Natural killer cell treated with Interleukin-12 subunit alpha and Interleukin-12 subunit beta and Interleukin-15 and Interleukin-18, amount 100 ng/mL, for 72 hours (primary cell): ENCODE measurements around the gene EFEMP1. TPM values are rescaled to one million over a fixed set of nuclear protein-coding genes. Genes with fewer than 3 reads are reported as not detected.

Source experiments
- ATAC-seq, 2 donors: fragments of 150-1000 bp; cut with Tn5 transposase in 1 of 2; sonication (Bioruptor Pico), chemical (Tn5 transposase) in 1 of 2; 2 replicates each; pipeline ENCODE4 v1.10.0; 2021
- DNase-seq: peaks from one replicate; pipeline ENCODE4 v3.0.0; 2022; ENCODE audit warnings: low spot score
- H3K27ac Mint-ChIP-seq, 2 donors: 1 replicate in 1 of 2; 2 replicates in 1 of 2; pipeline ENCODE4 v1.8.0; 2022; ENCODE audit warnings: mixed read lengths in 2 of 2, mild to moderate bottlenecking in 1 of 2, moderate library complexity in 1 of 2
- H3K27me3 Mint-ChIP-seq, 2 donors: 1 replicate in 1 of 2; 2 replicates in 1 of 2; pipeline ENCODE4 v1.8.0; 2022; ENCODE audit warnings: mixed read lengths in 2 of 2
- H3K36me3 Mint-ChIP-seq: one replicate; pipeline ENCODE4 v1.8.0; 2022; ENCODE audit warnings: mixed read lengths
- H3K4me1 Mint-ChIP-seq, 2 donors: 1 replicate in 1 of 2; 2 replicates in 1 of 2; pipeline ENCODE4 v1.8.0; 2022; ENCODE audit warnings: low read depth in 2 of 2, mixed read lengths in 2 of 2, mild to moderate bottlenecking in 1 of 2
- H3K4me3 Mint-ChIP-seq: one replicate; pipeline ENCODE4 v1.8.0; 2022; ENCODE audit warnings: mixed read lengths
- H3K9me3 Mint-ChIP-seq: 2 replicates; pipeline ENCODE4 v1.8.0; 2022; ENCODE audit warnings: mixed read lengths
- total RNA-seq, 2 donors: library from RNA; stranded (reverse); gene quantifications; one replicate each; pipeline ENCODE4 v1.2.3, GENCODE V29; 2022

Gene EFEMP1
- total RNA-seq, 2 donors from 2014 or later: not detected

DNA sequence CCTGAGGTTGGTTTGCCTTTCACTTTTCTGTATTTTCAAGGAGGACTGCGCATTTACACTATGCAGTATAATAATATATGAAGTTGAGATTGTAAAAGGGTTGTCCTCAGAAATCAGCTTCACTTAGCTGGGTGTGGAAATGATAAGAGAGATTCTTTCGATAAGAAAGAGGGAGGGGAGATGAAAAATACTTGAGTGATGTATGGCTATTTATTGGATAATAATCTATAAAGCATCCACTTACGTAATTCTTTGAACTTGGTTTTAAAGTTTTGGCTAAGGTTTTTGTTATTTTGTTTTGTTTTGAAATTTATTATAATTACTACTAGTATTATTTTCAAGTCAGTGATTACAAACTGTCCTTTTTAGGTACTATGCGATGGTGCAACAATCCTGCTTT is 40.6 kb downstream of the EFEMP1 start:
- Mint-ChIP-seq H3K36me3 (no peaks in the 10 kb centered on the region), H3K27me3 (no peaks in the 10 kb centered on the region), H3K27ac (no peak overlapping the region), H3K9me3 (peaks cover 7% of the 10 kb centered on the region), H3K4me3 (no peak overlapping the region), H3K4me1 (no peaks in the 10 kb centered on the region)
- no peak for ATAC-seq
- DNase-seq: no peak

DNA sequence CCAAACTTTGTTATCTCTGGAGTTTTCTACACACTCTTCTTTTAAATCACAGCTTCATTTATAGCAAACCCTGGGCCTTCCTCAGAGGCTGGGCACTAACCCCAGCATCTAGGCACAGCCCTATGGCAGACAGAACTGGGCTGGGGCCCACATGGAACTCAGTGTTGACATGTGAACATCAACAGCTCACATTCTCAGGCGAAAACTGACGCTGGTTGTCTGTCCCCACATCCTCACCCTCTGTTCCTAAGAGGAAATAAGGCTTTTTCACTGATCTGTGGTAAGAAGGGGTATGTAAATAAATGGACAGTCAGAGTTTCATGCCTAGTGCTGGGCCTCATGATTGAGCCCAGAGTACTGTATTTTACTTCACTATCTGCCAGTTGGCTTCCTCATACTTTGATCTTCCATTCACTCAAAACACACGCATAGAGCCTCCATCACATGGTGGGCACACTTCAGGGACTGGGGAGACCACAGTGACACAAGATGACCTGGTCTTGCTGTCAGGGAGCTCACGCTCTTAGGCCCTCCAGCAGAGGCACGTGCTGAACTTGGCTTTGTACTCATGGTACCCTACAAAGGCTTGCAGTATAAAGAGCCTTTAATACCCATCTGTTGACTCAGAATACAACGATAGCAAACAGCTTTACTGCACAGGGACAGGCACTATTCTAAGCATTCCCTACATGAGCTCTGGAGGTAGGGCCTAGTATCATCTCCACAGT is 43.0 kb downstream of the EFEMP1 start:
- Mint-ChIP-seq H3K27me3 (no peaks in the 10 kb centered on the region), H3K27ac (no peak overlapping the region), H3K9me3 (peaks cover 7% of the 10 kb centered on the region), H3K4me3 (no peak overlapping the region), H3K4me1 (no peaks in the 10 kb centered on the region), H3K36me3 (no peaks in the 10 kb centered on the region)
- no peak for DNase-seq
- no peak for ATAC-seq

DNA sequence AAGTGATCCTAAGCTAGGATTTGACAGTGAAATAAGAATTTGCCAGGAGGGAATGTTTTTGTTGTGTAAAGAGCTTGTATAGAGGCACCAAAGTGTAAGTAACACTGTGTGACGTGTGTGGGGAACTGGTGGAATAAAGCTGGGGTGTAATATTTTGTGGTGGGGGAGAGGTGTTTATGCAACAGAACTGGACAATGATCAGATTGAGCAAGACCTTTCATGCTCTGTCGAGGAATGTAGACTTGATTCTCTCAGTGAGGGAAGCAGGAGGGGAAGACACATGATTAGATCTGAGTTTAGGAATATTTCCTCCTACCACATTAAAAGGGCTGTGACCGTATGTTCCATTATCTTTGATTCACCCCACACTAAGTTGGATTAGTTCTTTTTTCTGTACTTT is 43.6 kb downstream of the EFEMP1 start:
- Mint-ChIP-seq H3K27me3 (no peaks in the 10 kb centered on the region), H3K9me3 (peaks cover 7% of the 10 kb centered on the region), H3K27ac (no peak overlapping the region), H3K4me1 (no peaks in the 10 kb centered on the region), H3K36me3 (no peaks in the 10 kb centered on the region), H3K4me3 (no peak overlapping the region)
- DNase-seq: no peak
- no peak for ATAC-seq

DNA sequence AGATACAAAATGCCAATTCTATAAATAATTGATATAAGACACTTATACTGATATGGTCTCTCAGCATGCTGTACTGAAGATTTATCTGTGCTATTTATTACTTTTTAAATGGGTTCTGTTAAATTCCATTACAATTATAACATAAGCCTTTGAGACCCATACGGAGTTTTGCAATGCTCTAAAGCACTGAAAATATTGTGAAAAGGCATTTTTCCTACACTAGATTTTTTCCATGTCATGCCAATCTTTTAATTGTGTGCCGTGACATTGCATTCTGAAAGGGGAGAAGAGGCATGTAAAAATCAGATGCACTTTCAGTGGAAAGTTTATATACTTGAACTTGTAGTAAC is 46.5 kb downstream of the EFEMP1 start:
- no peak overlapping the region for H3K27ac Mint-ChIP-seq
- DNase-seq (no peak), ATAC-seq (no peak)
- no peaks in the 10 kb centered on the region for H3K36me3 Mint-ChIP-seq
- H3K4me1 Mint-ChIP-seq: no peaks in the 10 kb centered on the region
- H3K27me3 Mint-ChIP-seq: no peaks in the 10 kb centered on the region
- H3K9me3 Mint-ChIP-seq: peaks cover 4% of the 10 kb centered on the region
- no peak overlapping the region for H3K4me3 Mint-ChIP-seq

DNA sequence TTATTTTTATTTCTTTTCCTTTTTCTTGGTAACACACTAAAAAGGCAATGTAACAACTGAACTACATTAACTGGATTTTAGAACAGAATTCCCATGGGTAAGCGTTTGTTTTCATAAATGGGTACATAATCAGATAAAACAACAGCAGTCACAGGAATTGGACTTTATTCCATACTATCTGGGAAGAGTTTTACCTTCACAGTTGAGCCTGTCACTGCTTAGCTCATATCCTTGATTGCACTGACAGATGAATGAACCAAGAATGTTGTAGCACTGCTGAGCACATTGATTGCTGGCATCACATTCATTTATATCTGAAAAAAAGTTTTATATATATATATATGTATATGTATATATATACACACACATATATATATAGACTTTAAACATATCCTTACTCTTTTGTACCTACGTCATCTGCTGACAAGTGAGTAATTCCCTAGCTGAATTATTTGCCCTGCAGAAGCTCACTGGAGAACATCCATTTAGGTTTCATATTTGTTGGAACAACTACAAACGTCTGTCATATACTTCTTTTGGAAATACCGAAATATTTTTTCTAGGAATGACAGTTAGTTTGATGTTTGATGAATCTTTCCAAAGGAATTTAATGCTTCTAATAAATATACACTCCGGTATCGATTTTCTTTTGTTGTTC is 47.0 kb downstream of the EFEMP1 start:
- Mint-ChIP-seq H3K4me1 (no peaks in the 10 kb centered on the region), H3K27me3 (no peaks in the 10 kb centered on the region), H3K27ac (no peak overlapping the region), H3K4me3 (no peak overlapping the region), H3K36me3 (no peaks in the 10 kb centered on the region), H3K9me3 (peaks cover 4% of the 10 kb centered on the region)
- ATAC-seq: no peak
- DNase-seq: no peak

DNA sequence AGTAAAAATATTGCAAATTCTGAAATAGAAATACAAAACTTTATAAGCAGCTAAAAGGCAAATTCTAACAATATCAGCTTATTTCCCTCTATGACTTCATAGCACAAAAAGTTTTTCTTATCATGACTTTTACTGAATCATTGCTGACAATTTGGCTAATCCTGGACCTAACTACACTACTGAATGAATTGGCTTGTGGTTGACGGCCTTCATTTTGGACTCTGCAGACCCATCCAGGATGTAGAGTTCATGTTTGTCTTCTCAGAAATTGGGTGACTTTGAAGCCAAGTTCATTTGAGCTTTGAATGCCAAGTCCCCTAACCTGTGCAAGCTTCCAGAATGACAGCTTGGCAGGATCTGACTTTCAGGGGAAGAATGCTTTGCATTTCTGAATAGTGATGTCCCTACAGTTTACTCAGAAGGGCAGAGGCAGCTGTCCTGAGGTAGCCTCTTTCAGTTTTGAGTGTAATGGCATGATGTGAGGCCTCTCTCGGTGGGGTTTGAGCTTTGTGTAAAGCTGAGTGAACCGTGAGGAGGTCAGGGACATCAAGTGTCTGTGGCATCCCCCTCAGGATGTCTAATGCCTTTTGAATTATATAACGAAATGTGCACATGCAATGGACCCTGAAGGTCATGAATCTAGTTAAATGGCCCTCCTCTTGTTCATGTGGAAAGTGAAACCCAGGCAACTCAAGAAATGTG is 48.0 kb downstream of the EFEMP1 start:
- Mint-ChIP-seq H3K9me3 (peaks cover 4% of the 10 kb centered on the region), H3K27ac (no peak overlapping the region), H3K36me3 (no peaks in the 10 kb centered on the region), H3K27me3 (peaks cover 0 to 5% of the 10 kb centered on the region in 2 donors), H3K4me3 (no peak overlapping the region), H3K4me1 (no peaks in the 10 kb centered on the region)
- no peak for ATAC-seq
- DNase-seq: no peak

DNA sequence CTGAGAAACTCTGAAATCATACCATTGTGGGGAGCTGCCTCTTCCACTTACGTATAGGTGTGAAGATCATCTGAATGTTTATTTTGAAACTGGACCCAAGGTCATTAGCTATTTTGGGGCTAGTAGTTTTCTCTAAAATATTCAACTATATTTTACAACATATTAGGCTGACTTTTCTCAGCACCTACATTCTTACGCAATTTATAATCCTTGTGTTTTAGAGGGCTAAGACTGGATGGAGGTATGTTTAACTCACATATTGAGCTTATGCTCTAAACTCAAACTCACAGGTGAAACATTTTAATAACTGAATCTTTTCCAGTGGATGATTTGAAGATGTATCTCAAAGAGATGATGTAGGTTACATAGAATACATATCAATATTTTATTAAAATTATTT is 49.2 kb downstream of the EFEMP1 start:
- no peak overlapping the region for H3K4me3 Mint-ChIP-seq
- DNase-seq (no peak), ATAC-seq (no peak)
- H3K9me3 Mint-ChIP-seq: peaks cover 4% of the 10 kb centered on the region
- H3K36me3 Mint-ChIP-seq: no peaks in the 10 kb centered on the region
- peaks cover 0 to 5% of the 10 kb centered on the region in 2 donors for H3K27me3 Mint-ChIP-seq
- no peak overlapping the region for H3K27ac Mint-ChIP-seq
- H3K4me1 Mint-ChIP-seq: no peaks in the 10 kb centered on the region

DNA sequence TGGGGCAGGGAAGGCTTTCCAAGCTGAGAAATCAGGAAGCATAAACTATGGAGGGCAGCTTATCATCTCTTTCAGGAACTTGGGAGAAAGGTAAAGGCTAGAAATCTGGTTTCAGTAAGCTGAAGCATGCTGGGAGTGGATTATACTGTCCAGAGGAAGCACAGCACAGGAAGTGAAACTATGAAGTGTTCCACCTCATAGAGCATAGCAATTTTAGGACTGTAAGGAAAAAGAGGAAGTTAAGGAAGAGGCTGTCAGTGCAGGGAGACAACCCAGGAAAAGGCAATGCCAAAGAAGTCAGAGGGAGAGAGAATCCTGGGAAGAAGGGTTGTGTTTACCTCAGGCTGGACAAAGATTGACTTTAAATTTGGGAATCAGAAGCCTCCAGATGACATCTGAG is 51.9 kb downstream of the EFEMP1 start:
- Mint-ChIP-seq H3K4me3 (no peak overlapping the region), H3K27me3 (peaks cover 0 to 5% of the 10 kb centered on the region in 2 donors), H3K4me1 (no peaks in the 10 kb centered on the region), H3K9me3 (peaks cover 9% of the 10 kb centered on the region), H3K36me3 (no peaks in the 10 kb centered on the region), H3K27ac (no peak overlapping the region)
- no peak for ATAC-seq
- no peak for DNase-seq

DNA sequence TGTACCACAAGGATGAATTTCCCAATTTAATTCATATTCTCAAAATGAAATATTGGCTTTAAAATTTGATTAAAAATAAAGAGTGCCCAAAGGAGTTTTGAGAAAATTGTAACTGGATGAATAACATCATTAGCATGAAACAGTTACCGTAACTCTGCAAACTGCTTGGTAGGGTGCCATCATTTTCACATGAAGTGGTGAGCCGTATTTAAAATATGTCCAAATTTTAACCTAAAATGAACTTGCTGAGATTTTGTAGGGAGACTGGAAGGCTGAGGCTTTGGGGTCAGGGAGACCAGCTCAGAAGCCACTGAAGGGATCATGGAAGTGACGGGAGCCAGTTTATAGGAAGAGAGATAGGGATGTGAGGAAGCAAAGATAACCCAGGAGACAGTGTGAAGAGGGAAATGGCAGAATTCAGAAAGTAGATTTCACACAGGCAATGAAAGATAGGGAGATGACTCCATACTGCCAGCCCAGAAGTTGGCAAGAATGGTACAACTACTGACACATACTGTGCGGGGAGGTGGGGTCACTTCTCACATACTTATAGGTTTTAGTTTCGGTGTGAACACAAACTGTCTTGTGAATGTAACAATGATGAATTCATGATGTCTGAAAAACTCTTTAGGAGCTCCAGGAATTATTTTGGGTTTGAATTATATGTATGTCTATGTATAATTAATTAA is 53.8 kb downstream of the EFEMP1 start:
- Mint-ChIP-seq H3K9me3 (peaks cover 9% of the 10 kb centered on the region), H3K4me1 (no peaks in the 10 kb centered on the region), H3K36me3 (no peaks in the 10 kb centered on the region), H3K27me3 (peaks cover 0 to 5% of the 10 kb centered on the region in 2 donors), H3K27ac (no peak overlapping the region), H3K4me3 (no peak overlapping the region)
- DNase-seq (no peak), ATAC-seq (no peak)

DNA sequence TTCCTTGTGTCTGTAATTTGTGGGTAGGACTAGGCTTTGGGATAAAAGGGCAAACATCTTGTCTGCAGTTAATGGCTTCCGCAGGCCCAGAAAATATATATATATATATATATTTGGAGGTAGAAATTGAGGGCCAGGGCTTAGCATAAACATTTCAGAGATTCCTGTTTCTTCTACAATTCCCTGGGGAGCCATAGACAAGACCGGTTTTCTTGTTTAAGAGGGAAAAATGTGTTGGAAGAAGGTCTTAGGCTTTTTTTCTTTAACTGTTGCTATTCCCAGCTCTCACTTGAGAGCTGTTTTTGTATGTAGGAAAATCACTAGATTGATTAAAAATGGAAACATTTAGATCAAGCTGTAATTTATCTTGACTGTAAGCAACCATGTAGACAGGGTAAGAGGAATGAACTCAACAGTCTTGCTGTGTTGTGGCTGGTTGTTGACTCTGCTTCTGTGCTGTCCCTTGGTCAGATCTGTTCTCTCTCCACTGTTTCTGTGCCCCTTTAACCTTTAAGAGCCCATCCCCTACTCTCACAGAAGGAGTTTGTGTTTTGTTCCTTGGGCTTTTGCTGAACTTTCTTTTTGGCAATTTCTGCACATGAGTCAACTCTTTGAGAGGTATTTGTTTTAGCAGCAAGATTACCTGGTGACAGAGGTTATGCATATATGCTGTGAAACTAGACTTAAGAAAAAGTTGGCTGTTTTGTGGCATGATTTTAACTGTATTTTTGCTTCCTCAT is 58.3 kb downstream of the EFEMP1 start:
- Mint-ChIP-seq H3K36me3 (no peaks in the 10 kb centered on the region), H3K4me1 (no peaks in the 10 kb centered on the region), H3K27me3 (no peaks in the 10 kb centered on the region), H3K27ac (no peak overlapping the region), H3K9me3 (peaks cover 12% of the 10 kb centered on the region), H3K4me3 (no peak overlapping the region)
- DNase-seq: no peak
- ATAC-seq: no peak

DNA sequence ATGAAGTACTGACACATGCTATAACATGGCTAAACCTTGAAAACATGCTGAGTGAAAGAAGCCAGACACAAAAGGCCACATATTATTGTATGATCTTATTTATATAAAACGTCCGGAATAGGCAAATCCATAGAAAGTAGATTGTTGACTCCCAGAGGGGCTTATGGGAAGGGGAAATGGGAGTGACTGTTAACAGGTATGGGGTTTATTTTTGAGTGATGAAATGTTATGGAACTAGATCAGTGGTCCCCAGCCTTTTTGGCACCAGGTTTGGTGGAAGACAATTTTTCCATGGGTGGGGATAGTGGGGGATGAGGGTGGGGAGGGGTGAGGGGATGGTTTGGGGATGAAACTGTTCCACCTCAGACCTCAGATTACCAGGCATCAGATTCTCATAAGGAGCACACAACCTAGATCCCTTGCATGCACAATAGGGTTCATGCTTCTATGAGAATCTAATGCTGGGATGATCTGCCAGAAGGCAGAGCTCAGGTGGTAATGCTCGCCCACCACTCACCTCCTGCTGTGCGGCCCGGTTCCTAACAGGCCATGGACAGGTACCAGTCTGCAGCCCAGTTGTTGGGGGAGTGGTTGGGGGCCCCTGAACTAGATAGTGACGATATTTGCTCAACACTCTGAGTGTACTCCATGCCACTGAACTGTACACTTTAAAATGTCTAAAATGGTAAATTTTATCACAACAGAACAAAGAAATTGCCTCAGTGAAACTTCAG is 59.1 kb downstream of the EFEMP1 start:
- ATAC-seq (no peak), DNase-seq (no peak)
- Mint-ChIP-seq H3K4me3 (no peak overlapping the region), H3K36me3 (no peaks in the 10 kb centered on the region), H3K27me3 (peaks cover 0 to 2% of the 10 kb centered on the region in 2 donors), H3K9me3 (peaks cover 8% of the 10 kb centered on the region), H3K4me1 (no peaks in the 10 kb centered on the region), H3K27ac (no peak overlapping the region)

DNA sequence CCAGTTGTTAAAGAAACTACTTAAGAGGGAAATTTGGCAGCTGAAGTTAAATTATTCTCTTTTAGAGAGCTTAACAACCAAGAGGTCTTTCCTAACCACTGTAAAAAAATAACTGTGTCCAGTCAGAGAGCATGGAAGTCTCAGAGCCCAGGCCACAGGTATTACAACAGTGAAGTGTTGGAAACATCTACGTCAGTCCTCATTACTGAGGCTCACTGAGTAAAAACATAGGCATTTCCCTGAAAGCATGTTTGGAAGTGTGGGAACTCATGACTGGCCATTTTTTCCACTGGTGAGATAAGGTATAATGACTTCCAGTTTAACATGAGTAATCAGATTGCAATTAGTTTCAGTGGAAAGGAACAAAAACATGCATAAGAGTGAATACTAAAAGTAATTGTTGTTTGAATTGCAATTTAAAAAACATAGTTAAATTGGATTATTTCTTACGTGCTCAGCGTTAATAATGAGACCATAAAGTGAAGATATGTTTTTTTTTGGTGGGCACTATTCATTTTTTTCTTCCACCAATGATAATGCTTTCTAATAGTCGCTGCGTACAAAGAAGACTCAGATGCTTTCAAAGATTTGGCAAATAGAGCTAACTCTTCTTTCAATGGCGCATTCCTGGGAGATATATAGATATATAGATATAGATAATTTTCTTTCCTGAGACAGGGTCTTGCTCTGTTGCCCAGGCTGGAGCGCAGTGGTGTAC is 60.8 kb downstream of the EFEMP1 start:
- DNase-seq (no peak), ATAC-seq (no peak)
- H3K4me1 Mint-ChIP-seq: no peaks in the 10 kb centered on the region
- no peak overlapping the region for H3K27ac Mint-ChIP-seq
- no peaks in the 10 kb centered on the region for H3K36me3 Mint-ChIP-seq
- H3K27me3 Mint-ChIP-seq: peaks cover 0 to 3% of the 10 kb centered on the region in 2 donors
- no peak overlapping the region for H3K4me3 Mint-ChIP-seq
- peaks cover 8% of the 10 kb centered on the region for H3K9me3 Mint-ChIP-seq
